HG03432 (cell line): ENCODE results near the gene SLC46A1.
A peak's percentile ranks its signal among the peaks of the same experiment; 100 is the strongest.

Experiments
- ATAC-seq: cut with Tn5 transposase; IDR thresholded peaks from one replicate; pipeline ENCODE4 v1.9.1; 2021; ENCODE audit warnings: mild to moderate bottlenecking, moderate library complexity; ENCODE audit not compliant: unreplicated experiment

The SLC46A1 gene

GRCh38 chr17:28404461-28404811 lies 1.6 kb downstream of the SLC46A1 start:
- ATAC-seq: no peak

DNA sequence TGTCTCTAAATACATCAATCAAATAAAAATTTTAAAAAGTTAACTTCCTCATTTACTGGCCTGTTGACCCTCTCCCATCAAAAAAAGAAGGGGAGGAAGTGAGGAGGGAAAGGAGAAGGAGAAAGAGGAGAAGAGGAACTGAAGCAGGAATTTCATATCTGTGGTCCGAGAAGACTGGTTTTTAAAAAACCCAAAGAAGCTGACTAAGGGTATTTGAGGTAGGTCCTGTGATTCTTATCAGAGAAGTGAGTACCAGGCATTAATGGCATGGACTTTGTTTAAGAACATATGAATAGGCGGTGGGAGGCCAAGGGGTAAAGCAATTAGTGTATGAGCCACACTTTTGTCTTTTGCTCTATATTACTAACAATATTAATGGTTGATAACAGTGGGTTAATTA lies 2.0 kb downstream of the SLC46A1 start:
- ATAC-seq: no peak

- ATAC-seq: no peak
These were observed 3.2 kb downstream of the SLC46A1 start for GRCh38 chr17:28402844-28403243.

- ATAC-seq: no peak
These were observed 3.8 kb downstream of the SLC46A1 start for GRCh38 chr17:28402224-28402630.

DNA sequence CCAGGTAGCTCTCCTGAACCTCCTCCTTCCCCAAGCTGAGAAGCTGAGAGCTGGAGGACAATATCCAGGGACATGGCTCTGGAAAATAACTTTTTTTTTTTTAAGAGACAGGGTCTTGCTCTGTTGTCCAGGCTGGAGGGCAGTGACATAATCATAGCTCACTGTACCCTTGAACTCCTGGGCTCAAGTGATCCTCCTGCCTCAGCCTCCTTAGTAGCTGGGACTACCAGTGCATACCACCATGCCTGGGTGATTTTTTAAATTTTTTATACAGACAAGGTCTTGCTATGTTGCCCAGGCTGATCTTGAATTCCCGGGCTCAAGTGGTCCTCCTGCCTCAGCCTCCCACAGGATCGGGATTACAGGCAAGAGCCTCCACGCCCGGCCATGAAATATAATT lies 6.2 kb downstream of the SLC46A1 start:
- ATAC-seq: no peak

GRCh38 chr17:28398280-28398981 lies 7.6 kb downstream of the SLC46A1 start:
- ATAC-seq: no peak

- ATAC-seq: no peak
These were observed 8.2 kb downstream of the SLC46A1 start for GRCh38 chr17:28397687-28398279.

DNA sequence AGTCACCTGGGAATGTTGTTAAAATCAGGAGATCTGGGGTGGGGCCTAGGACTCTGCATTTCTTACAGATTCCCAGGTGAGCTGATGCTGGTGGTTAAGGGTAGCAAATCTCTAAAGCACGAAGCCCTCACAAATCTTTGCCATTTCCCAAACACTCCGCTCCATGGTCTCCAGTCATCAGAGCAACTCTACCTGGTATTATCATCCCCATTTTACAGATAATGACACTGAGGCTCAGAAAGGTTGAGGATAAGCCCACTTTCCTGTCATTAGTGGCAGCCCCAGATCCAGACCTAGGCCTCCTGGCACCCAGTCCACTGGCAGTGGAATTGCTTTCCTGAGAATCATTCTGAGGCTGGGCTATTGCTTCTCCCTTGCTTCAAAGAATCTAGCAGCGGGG lies 8.7 kb downstream of the SLC46A1 start:
- no peak for ATAC-seq

- no peak for ATAC-seq
These were observed 9.3 kb downstream of the SLC46A1 start for GRCh38 chr17:28396635-28397239.

- no peak for ATAC-seq
These were observed 10.0 kb downstream of the SLC46A1 start for GRCh38 chr17:28395968-28396367.

- no peak for ATAC-seq
These were observed 10.6 kb downstream of the SLC46A1 start for GRCh38 chr17:28395426-28395825.

DNA sequence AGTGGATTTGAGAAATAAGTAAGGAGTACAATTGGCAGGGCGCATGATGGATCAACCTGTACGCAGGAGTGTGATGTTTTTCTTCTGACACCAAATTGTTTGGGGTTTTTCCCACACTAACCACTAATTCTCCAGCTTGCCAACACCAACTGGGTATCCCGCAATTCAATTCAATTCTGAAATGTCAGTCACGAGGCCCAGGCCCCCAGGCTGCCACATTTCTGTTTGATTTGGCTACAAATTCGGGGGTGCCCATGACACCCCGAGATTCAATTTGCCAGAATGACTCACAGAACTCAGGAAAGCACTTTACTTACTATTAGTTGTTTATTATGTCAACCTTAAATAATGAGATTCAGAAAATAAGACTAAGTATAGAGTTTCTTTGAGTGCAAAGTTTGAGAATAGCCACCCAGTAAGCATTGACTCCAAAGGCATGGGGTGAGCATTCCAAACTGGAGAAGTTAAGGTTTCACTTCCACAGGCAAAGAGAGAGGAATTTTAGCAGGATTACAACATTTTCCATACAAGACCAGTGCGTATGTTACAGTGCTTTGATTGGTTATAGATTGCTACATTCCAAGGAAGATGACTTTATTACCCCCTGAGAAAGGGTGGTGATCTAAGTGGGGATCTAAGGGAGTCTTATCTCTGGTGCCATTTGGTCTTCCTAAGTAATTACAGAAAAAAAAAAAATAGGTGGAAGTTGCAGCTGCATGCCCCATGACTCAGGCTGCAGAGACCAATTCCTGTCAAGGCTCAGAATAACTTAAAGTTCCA lies 11.5 kb downstream of the SLC46A1 start:
- ATAC-seq: no peak

- no peak for ATAC-seq
These were observed 13.5 kb downstream of the SLC46A1 start for GRCh38 chr17:28392491-28392890.

- ATAC-seq: no peak
These were observed 14.6 kb downstream of the SLC46A1 start for GRCh38 chr17:28391401-28391800.

- ATAC-seq: no peak
These were observed 15.0 kb downstream of the SLC46A1 start for GRCh38 chr17:28390984-28391383.

DNA sequence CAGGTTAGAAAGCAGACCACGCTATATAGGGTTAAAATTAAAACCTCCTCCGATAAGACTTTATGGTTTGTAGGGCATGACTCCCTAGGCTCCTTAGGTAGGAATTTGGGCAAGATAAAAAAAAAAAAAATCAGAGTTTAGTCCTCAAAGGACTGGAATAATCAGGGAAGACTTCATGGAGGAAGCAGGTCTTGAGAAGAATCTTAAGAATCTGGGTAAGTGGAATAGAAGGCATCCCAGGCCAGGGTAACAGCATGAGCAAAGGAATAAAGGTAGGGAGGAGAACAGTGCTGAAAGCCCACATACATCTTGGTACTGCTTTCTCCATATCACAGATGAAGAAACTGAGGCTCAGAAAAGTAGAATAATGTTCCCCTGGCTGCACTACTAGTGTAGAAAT lies 15.4 kb downstream of the SLC46A1 start:
- ATAC-seq: no peak

DNA sequence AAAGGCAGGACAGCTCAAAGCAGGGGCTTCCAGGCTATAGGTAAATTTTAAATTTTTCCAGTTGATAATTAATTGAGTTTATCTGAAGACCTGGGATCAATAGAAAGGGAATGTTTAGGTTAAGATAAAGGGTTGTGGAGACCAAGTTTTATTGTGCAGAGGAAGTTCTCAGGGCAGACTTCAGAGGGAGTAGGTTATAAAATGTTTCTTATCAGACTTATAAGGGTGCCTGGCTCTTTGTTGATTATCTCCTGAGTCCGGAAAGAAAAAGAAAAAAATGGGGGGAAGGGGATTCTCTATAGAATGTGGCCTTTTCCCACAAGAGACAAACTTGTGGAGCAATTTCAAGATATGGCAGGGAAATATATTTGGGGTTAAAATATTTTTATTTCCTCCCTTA lies 15.9 kb downstream of the SLC46A1 start:
- no peak for ATAC-seq

DNA sequence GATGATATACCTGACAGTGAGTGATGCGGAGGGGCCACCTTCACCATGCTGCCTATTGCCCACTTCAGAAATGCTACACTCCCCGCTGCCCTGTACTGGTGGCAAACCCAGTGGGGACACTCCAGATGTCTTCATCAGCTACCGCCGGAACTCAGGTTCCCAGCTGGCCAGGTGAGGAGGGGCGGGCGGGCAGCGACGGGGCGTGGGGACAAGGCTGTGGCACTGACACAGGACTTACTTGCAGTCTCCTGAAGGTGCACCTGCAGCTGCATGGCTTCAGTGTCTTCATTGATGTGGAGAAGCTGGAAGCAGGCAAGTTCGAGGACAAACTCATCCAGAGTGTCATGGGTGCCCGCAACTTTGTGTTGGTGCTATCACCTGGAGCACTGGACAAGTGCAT lies 17.9 kb downstream of the SLC46A1 start:
- ATAC-seq: no peak

DNA sequence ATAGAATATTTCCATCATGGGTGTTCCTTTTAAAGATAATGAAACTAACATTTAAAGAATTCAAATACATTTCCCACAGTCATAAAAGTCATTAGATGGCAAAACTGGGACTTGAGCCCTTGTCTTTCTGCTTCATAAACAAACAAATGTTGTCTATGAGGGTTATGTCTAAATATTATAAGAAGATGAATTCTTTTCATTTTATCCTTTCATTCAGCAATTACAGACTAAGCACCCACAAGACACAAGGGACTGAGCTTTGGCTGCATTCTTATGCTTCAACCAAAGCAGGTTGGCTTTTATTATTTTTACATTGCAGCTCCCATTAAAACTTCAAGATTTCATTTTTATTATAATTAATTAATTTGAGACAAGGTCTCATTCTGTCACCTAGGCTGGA lies 19.6 kb downstream of the SLC46A1 start:
- no peak for ATAC-seq

DNA sequence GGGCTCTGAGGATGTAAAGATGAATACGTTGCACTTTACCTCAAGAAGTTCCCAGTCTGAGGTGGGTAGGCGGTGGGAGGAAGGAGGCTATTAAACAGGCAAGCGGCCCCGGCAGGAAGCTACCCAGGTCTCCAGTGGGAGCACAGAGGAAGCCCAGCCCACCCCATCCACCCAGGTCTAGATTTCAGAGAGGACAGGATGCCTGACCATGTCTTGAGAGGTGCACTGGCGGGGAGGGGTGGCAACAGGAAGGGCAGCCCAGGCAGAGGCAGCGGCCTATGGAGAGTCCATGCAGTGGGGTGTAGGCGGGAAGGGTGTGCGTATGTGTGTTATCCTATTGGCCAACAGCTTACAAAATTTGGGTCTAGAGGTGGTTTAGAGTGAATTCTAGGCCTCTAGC lies 20.6 kb downstream of the SLC46A1 start:
- no peak for ATAC-seq

DNA sequence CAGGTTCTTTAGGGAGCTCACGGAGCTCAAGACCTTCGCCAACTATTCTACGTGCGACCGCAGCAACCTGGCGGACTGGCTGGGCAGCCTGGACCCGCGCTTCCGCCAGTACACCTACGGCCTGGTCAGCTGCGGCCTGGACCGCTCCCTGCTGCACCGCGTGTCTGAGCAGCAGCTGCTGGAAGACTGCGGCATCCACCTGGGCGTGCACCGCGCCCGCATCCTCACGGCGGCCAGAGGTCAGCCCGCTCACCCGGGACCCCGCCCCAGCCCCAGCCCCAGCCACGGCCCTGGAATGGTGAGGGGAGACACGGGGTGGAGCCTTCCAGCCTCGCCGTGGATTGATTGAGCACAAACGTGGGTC lies 21.0 kb downstream of the SLC46A1 start:
- ATAC-seq: peak; percentile 22
